HUES64 (cell line): ENCODE results near the gene MICB.
"Not testable (repeated sequence)": the region's sequence is repeated elsewhere in the genome, so short reads cannot be mapped to it uniquely, and the experiment has no call there.

Experiments used
- H3K27ac ChIP-seq: 2 replicates; pipeline ENCODE4 v1.7.0; 2013; ENCODE audit warnings: low read depth, low read length, inconsistent platforms
- H3K27me3 ChIP-seq: 2 replicates; pipeline ENCODE4 v1.6.1; 2013; ENCODE audit warnings: mild to moderate bottlenecking, low read length; ENCODE audit not compliant: insufficient read depth
- H3K36me3 ChIP-seq: 2 replicates; pipeline ENCODE4 v1.6.1; 2013; ENCODE audit warnings: mild to moderate bottlenecking, low read length; ENCODE audit not compliant: insufficient read depth
- H3K4me1 ChIP-seq: 2 replicates; pipeline ENCODE4 v1.6.1; 2013; ENCODE audit warnings: mild to moderate bottlenecking, low read length, moderate library complexity; ENCODE audit not compliant: insufficient read depth
- H3K4me3 ChIP-seq: 2 replicates; pipeline ENCODE4 v1.5.1; 2013; ENCODE audit warnings: mild to moderate bottlenecking, low read length, moderate library complexity
- H3K9ac ChIP-seq: 2 replicates; pipeline ENCODE4 v1.6.1; 2013; ENCODE audit warnings: mild to moderate bottlenecking, low read depth, low read length
- H3K9me3 ChIP-seq: 2 replicates; pipeline ENCODE4 v1.6.1; 2013; ENCODE audit warnings: low read depth, low read length; ENCODE audit not compliant: insufficient read depth
- WGBS: fragments of 150-250, 120-280 bp; methylation state at CpG from one replicate; pipeline ENCODE4 v1.1.7; 2013; ENCODE audit warnings: missing lambda C conversion rate; 5-methylcytosine and 5-hydroxymethylcytosine counted together

Gene MICB

DNA sequence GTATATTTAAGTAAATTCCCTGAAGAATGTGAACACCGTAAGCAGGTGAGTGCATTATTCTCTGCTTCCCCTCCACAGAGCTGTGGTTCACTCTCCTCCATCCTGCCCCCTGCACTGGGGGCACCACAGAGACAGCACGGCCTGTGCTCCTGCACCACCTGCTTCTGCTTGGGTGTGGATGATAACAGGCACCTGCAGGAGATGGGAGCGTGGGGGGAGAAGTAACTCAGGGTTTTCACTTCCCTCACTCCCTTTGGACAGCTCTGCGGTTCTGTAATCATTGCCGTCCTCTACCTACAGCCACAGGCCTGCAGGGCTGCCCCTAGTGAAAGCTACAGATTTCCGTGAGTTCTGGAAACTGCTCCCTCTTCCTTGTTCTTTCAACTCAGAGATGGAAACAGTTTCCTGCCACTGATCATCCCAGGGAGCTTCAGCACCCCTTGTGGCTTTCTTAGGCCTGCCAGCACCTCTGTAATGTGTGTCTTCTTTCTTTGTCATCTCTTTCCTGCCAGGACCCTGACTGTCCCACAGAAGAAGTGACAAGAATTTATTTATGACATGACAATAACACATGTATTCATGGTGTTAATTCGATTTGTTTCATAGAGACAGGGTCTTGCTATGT is 21.3 kb upstream of the MICB start:
- no peak overlapping the region for H3K27ac ChIP-seq
- H3K27me3 ChIP-seq = peaks cover 8% of the 10 kb centered on the region
- no peaks in the 10 kb centered on the region for H3K36me3 ChIP-seq
- H3K9me3 ChIP-seq = no peaks in the 10 kb centered on the region
- H3K9ac ChIP-seq = no peak overlapping the region
- no peaks in the 10 kb centered on the region for H3K4me1 ChIP-seq
- 83% methylated on average over 7 of the region's 7 CpGs for WGBS
- H3K4me3 ChIP-seq = no peak overlapping the region

DNA sequence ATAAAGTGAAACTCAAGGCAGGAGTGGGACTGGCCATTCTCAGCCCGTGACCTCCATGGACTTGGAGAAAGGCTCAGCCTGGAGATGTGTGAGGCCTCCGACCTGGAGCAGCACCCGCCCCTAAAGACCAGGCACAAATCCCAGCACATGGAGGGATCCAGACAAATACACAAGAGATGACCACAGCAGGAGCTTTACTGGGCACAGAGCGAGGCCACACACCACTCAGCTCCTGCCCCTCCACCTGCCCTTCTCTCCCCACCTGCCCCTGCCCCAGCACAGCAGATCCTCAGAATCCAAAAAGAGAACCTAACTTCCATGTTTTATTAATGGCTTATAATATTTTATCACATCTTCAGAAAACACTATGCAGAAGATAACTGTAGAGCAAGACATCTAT is 20.4 kb upstream of the MICB start:
- Histone ChIP-seq H3K36me3 (no peaks in the 10 kb centered on the region), H3K27ac (no peak overlapping the region), H3K4me3 (no peak overlapping the region), H3K4me1 (no peaks in the 10 kb centered on the region), H3K9me3 (no peaks in the 10 kb centered on the region), H3K9ac (no peak overlapping the region), H3K27me3 (peaks cover 8% of the 10 kb centered on the region)
- WGBS = 96% methylated on average over 4 of the region's 4 CpGs

DNA sequence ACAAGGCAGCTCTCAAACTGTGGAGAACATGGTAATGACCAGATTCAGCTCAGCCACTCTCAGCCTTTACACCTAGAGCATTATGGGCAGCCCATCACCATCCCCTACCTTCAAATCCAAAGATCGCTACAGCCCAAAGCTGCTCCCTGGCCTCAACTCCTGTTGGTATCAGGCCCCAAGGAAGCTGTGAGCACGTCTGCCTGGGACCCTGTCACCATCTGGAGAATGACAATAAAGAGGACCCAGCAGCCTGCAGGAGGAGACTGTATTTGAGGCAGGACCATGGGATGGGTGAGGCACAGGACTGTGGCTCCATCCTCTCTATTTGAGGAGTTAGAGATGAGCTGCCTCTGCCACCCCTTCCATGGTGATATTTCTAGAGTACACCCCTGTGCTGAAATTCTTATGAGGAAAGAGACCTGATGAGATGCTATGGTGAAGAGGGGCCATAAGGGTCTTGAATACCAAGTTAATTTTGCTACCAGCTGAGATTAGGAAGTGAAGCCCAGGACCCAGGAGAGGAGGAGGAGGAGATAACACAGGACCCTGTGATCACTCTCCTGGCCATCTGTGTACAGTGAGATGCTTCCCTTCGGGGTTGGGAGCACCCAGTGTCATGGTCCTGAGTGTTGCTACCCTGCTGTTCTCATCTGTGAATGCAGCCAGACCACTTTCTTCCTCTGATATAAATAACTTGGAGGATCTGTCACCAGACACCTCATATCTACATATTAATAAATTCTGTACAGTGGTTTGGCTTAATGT is 19.6 kb upstream of the MICB start:
- Histone ChIP-seq H3K36me3 (no peaks in the 10 kb centered on the region), H3K27ac (no peak overlapping the region), H3K9ac (no peak overlapping the region), H3K9me3 (no peaks in the 10 kb centered on the region), H3K4me1 (no peaks in the 10 kb centered on the region), H3K4me3 (no peak overlapping the region), H3K27me3 (peaks cover 8% of the 10 kb centered on the region)
- WGBS = 62% methylated on average over 3 of the region's 3 CpGs

DNA sequence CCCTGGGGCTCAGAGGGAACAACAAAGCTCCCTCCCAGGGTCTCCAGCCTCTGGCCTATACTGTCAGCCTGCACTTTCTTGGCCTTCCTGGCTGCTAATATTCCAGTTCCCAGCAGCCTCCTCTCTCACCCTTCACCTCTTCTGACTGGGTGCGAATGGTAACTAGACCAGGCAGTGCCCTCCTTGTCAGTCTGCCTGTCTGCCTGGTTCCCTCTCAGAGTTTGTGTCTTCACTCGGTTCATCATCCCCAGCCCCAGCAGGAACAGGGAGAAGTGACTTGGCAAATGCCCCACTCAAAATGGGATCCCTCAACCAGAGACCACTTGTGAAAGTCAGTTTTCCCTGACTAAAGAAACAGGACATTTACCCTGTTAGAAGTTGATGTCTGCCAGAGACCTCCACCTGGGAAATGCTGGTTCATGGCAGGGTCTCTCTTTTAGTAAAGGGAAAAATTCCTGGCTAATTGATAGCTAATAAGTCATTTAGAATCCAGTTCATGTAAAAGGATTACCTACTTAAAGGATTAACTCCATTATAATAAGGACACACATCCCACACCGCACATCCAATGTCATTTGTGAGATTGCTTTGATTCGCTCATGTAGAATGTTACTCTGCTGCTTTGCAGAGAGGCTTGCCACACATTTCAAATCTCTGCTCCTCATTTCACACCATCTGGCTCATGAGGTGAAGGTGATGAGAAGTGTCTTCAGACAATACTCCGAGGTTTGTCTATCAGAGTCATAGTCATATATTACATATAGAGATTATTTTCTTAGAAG is 18.6 kb upstream of the MICB start:
- no peaks in the 10 kb centered on the region for H3K4me1 ChIP-seq
- no peaks in the 10 kb centered on the region for H3K36me3 ChIP-seq
- WGBS = 94% methylated on average over 4 of the region's 5 CpGs
- no peak overlapping the region for H3K9ac ChIP-seq
- no peaks in the 10 kb centered on the region for H3K9me3 ChIP-seq
- H3K4me3 ChIP-seq = no peak overlapping the region
- H3K27ac ChIP-seq = no peak overlapping the region
- H3K27me3 ChIP-seq = peaks cover 8% of the 10 kb centered on the region

DNA sequence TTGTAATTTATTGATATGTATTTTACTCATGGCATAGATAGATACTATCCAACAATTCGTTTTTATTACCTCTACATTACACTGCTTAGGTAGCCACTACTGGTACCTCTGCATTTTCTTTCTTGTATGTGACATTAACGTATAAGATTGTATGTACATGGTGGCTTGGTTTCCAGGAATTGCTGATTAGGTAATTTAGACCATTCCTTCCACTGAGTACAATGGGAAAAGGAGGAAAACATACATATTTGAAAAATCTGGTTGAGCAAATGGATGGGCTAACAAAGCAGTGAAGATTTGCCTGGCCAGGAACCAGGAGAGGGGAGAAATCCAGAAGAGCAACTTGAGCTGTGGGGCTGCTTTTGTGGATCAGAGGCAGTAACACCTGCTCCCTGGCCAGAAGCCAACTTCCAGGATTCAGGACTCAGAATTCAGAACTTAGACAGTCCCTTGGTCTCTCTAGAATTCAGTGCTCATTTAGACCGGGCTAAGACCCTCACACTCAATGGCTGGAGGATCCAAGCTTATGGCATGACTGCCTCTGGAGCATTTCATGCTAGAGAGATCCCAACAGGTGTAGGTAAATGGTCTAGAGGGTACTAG is 17.9 kb upstream of the MICB start:
- WGBS = 91% methylated on average over 1 of the region's 3 CpGs
- Histone ChIP-seq H3K4me3 (no peak overlapping the region), H3K4me1 (no peaks in the 10 kb centered on the region), H3K36me3 (no peaks in the 10 kb centered on the region), H3K27me3 (peaks cover 8% of the 10 kb centered on the region), H3K9me3 (no peaks in the 10 kb centered on the region), H3K9ac (no peak overlapping the region), H3K27ac (no peak overlapping the region)

DNA sequence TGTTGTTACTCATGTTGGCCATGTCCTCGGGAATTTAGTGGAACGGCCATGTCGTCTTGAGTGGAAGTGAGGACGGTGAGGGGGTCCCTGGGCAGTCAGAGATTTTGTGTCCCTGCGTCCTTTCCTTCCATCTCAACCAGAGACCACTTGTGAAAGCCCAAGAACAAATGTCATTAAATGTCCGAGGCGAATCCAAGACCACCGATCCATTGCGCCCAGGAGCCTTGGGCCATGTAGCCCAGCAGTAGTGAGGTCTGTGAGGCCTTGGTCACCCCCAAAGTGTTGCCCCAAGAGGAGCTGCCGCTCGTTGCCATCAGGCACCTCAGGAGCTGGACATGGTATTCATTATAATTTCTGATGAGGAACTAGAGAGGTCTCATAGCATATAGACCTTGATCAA is 17.4 kb upstream of the MICB start:
- WGBS = 85% methylated on average over 11 of the region's 11 CpGs
- Histone ChIP-seq H3K36me3 (no peaks in the 10 kb centered on the region), H3K4me1 (no peaks in the 10 kb centered on the region), H3K27me3 (peaks cover 8% of the 10 kb centered on the region), H3K9ac (no peak overlapping the region), H3K4me3 (no peak overlapping the region), H3K27ac (no peak overlapping the region), H3K9me3 (no peaks in the 10 kb centered on the region)

DNA sequence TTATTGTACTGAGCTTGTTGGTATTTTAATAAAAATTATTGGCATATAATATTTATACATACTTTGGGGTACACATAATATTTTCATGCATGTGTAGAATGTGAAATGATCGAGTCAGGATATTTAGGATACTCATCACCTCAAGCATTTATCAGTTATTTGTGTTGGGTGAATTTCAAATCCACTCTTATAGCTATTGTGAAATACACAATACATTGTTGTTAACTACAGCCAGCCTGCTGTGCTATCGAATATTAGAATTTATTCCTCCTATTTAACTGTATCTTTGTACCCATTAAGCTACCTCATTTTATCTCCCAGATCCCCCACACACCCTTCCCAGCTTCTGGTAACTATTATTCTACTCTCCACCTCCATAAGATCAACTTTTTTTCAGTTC is 14.6 kb upstream of the MICB start:
- Histone ChIP-seq H3K4me1 (no peaks in the 10 kb centered on the region), H3K9me3 (no peaks in the 10 kb centered on the region), H3K27me3 (peaks cover 4% of the 10 kb centered on the region; the same call in 1 of the 2 replicates), H3K9ac (no peak overlapping the region), H3K27ac (no peak overlapping the region), H3K4me3 (no peak overlapping the region), H3K36me3 (no peaks in the 10 kb centered on the region)
- WGBS = 91% methylated on average over 1 of the region's 2 CpGs

DNA sequence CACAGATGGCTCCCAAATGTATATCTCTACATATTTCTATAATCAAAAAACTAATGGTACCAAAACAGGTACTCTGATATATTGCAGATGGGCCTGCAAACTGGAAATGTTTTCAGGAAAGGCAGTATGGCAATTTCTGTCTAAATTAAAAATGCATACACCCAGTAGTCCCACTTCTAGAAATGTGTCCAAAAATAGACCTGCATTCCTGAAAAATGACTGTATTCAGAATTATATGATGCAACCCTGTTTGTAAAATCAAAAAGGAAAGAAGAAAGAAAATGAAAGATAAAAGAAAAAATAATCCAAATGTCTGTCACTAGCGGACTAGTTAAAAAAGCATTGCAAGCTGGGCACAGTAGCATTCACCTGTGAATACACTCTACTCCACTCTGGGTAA is 12.9 kb upstream of the MICB start:
- no peaks in the 10 kb centered on the region for H3K27me3 ChIP-seq
- H3K9me3 ChIP-seq = no peaks in the 10 kb centered on the region
- H3K27ac ChIP-seq = no peak overlapping the region
- no peak overlapping the region for H3K4me3 ChIP-seq
- no peaks in the 10 kb centered on the region for H3K36me3 ChIP-seq
- H3K4me1 ChIP-seq = no peaks in the 10 kb centered on the region
- 100% methylated on average over 1 of the region's 1 CpG for WGBS
- no peak overlapping the region for H3K9ac ChIP-seq

DNA sequence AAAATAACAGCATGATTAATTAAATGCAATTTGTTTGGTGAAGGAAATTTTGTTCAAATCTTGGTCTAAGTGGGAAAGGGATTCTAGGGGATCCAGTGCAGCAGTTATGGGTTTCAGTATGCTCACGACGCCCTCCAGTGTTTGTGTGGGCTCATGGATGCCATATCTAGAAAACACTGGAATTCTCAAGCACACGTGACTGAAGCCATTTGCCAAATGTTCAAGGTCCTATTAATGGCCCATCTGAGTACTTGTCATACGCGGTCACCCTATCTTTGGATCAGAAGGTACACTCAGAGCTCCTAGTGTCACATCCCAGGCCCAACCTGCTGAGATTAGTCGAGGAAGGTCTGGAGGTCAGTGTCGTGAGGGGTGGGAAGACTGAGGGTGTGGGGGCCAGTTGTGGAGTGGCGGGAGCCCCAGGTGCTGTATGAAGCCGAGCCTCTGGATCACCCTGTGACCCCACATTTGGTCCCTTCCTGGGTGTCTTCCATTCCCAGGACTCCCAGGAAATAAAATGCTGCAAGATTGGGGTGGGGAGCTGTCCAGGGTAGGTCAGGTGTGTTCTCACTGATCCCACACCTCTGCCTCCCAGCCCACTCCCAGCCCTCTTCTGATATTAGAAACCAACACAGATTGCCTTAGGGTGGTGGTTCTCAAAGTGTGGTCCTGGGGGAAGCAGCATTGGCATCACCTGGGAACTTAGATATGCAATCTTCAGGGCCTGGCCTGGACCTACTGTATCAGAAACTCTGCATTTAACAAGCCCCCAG is 11.7 kb upstream of the MICB start:
- not testable (repeated sequence) for H3K36me3 ChIP-seq, H3K27me3 ChIP-seq, H3K4me3 ChIP-seq, H3K4me1 ChIP-seq, H3K9ac ChIP-seq, H3K27ac ChIP-seq, H3K9me3 ChIP-seq
- WGBS = no CpG with 5 or more reads among the region's 9 CpGs

DNA sequence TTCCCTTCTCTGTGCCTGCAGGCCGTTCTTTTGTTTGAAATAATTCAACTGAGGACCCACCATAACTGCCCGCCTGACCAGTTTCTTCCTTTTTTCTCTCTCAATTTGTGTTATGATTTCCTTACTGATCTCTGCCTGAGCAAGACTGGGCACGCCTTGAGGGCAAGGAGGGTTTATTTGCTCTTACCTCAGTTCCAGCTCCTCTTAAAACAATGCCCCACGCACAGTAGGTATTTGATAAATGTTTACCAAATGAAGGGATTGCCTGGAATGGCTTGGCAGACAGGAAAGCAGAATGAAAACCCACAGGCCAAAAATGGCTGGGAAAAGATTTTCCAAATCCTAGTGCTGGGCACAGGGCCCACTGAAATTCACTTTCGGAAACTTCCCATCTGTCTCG is 10.3 kb upstream of the MICB start:
- H3K4me1 ChIP-seq, H3K9ac ChIP-seq, H3K9me3 ChIP-seq, H3K4me3 ChIP-seq, H3K27ac ChIP-seq, H3K36me3 ChIP-seq, H3K27me3 ChIP-seq: not testable (repeated sequence)
- 91% methylated on average over 6 of the region's 6 CpGs for WGBS
